ENCODE data around the gene HSD17B7. TPM values are rescaled to one million over a fixed set of nuclear protein-coding genes. Genes with fewer than 3 reads are reported as not detected.

HSD17B7 gene
- total RNA-seq, 1 experiment from 2014 or later: 25.0 TPM

GRCh38 chr1:162855461-162856150, 65.1 kb downstream of the HSD17B7 start (continued):
- TF ChIP-seq ZNF138 (CRISPR knock-in tag; conservative IDR thresholded peaks at IDR 0.05) (no peak), NR1H2 (CRISPR knock-in tag; IDR thresholded peaks at IDR 0.05) (no peak), ZBTB21 (CRISPR knock-in tag; IDR thresholded peaks at IDR 0.05; ENCODE audit: borderline replicate concordance) (no peak), ZNF263 (CRISPR knock-in tag; IDR thresholded peaks at IDR 0.05; ENCODE audit: low read depth) (no peak)
- TF ChIP-seq, protein P1, sequence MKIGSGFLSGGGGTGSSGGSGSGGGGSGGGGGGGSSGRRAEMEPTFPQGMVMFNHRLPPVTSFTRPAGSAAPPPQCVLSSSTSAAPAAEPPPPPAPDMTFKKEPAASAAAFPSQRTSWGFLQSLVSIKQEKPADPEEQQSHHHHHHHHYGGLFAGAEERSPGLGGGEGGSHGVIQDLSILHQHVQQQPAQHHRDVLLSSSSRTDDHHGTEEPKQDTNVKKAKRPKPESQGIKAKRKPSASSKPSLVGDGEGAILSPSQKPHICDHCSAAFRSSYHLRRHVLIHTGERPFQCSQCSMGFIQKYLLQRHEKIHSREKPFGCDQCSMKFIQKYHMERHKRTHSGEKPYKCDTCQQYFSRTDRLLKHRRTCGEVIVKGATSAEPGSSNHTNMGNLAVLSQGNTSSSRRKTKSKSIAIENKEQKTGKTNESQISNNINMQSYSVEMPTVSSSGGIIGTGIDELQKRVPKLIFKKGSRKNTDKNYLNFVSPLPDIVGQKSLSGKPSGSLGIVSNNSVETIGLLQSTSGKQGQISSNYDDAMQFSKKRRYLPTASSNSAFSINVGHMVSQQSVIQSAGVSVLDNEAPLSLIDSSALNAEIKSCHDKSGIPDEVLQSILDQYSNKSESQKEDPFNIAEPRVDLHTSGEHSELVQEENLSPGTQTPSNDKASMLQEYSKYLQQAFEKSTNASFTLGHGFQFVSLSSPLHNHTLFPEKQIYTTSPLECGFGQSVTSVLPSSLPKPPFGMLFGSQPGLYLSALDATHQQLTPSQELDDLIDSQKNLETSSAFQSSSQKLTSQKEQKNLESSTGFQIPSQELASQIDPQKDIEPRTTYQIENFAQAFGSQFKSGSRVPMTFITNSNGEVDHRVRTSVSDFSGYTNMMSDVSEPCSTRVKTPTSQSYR (CRISPR knock-in tag; IDR thresholded peaks at IDR 0.05): no peak

GRCh38 chr1:162856260-162856659, 65.8 kb downstream of the HSD17B7 start:
- Mint-ChIP-seq H3K27ac (no peak overlapping the region), H3K27me3 (ENCODE audit: low read depth) (no peaks in the 10 kb centered on the region), H3K9me3 (peaks cover 1% of the 10 kb centered on the region; the same call in 1 of the 2 replicates), H3K36me3 (no peaks in the 10 kb centered on the region), H3K4me3 (no peak overlapping the region), H3K4me1 (no peaks in the 10 kb centered on the region; the same call in 1 of the 2 replicates)
- ATAC-seq (no peak), DNase-seq (ENCODE audit: low spot score) (no peak)
- ChIA-PET POLR2A (no interaction called here), CTCF (interaction anchor here (0.8 kb wide), 1 partner anchor 213 kb away, joined by 3 read pairs; no protein-coding TSS in a partner anchor)
- no peak for TF ChIP-seq ZNF317 (CRISPR knock-in tag; IDR thresholded peaks at IDR 0.05; ENCODE audit: borderline replicate concordance, low read depth)
- no peak for TF ChIP-seq NFYB (CRISPR knock-in tag; conservative IDR thresholded peaks at IDR 0.05; ENCODE audit: low read depth)
- TF ChIP-seq TCF7 (CRISPR knock-in tag; IDR thresholded peaks at IDR 0.05; ENCODE audit: low read depth): no peak
- no peak for TF ChIP-seq AR (CRISPR knock-in tag; IDR thresholded peaks at IDR 0.05)
- TF ChIP-seq ZNF219 (CRISPR knock-in tag; IDR thresholded peaks at IDR 0.05; ENCODE audit: borderline replicate concordance): no peak
- TF ChIP-seq, protein P2, sequence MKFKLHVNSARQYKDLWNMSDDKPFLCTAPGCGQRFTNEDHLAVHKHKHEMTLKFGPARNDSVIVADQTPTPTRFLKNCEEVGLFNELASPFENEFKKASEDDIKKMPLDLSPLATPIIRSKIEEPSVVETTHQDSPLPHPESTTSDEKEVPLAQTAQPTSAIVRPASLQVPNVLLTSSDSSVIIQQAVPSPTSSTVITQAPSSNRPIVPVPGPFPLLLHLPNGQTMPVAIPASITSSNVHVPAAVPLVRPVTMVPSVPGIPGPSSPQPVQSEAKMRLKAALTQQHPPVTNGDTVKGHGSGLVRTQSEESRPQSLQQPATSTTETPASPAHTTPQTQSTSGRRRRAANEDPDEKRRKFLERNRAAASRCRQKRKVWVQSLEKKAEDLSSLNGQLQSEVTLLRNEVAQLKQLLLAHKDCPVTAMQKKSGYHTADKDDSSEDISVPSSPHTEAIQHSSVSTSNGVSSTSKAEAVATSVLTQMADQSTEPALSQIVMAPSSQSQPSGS (CRISPR knock-in tag; IDR thresholded peaks at IDR 0.05; ENCODE audit: borderline replicate concordance, low read depth): no peak
- no peak for TF ChIP-seq RELA (CRISPR knock-in tag; IDR thresholded peaks at IDR 0.05; ENCODE audit: borderline replicate concordance)
- no peak for TF ChIP-seq NFATC4 (CRISPR knock-in tag; IDR thresholded peaks at IDR 0.05)
- TF ChIP-seq, protein P3, sequence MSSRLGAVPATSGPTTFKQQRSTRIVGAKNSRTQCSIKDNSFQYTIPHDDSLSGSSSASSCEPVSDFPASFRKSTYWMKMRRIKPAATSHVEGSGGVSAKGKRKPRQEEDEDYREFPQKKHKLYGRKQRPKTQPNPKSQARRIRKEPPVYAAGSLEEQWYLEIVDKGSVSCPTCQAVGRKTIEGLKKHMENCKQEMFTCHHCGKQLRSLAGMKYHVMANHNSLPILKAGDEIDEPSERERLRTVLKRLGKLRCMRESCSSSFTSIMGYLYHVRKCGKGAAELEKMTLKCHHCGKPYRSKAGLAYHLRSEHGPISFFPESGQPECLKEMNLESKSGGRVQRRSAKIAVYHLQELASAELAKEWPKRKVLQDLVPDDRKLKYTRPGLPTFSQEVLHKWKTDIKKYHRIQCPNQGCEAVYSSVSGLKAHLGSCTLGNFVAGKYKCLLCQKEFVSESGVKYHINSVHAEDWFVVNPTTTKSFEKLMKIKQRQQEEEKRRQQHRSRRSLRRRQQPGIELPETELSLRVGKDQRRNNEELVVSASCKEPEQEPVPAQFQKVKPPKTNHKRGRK (CRISPR knock-in tag; IDR thresholded peaks at IDR 0.05; ENCODE audit: borderline replicate concordance): no peak
- no peak for TF ChIP-seq CTCF (IDR thresholded peaks at IDR 0.05)
- TF ChIP-seq, protein P4, sequence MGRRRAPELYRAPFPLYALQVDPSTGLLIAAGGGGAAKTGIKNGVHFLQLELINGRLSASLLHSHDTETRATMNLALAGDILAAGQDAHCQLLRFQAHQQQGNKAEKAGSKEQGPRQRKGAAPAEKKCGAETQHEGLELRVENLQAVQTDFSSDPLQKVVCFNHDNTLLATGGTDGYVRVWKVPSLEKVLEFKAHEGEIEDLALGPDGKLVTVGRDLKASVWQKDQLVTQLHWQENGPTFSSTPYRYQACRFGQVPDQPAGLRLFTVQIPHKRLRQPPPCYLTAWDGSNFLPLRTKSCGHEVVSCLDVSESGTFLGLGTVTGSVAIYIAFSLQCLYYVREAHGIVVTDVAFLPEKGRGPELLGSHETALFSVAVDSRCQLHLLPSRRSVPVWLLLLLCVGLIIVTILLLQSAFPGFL (CRISPR knock-in tag; IDR thresholded peaks at IDR 0.05; ENCODE audit: borderline replicate concordance): no peak
- no peak for TF ChIP-seq E2F4 (CRISPR knock-in tag; IDR thresholded peaks at IDR 0.05; ENCODE audit: borderline replicate concordance, low read depth)
- TF ChIP-seq, protein P1 (CRISPR knock-in tag; IDR thresholded peaks at IDR 0.05): no peak
- TF ChIP-seq PRRX2 (CRISPR knock-in tag; IDR thresholded peaks at IDR 0.05): no peak

Measured in WTC11 (cell line).